Measurements from ENCODE around the gene ST7L.

DNA sequence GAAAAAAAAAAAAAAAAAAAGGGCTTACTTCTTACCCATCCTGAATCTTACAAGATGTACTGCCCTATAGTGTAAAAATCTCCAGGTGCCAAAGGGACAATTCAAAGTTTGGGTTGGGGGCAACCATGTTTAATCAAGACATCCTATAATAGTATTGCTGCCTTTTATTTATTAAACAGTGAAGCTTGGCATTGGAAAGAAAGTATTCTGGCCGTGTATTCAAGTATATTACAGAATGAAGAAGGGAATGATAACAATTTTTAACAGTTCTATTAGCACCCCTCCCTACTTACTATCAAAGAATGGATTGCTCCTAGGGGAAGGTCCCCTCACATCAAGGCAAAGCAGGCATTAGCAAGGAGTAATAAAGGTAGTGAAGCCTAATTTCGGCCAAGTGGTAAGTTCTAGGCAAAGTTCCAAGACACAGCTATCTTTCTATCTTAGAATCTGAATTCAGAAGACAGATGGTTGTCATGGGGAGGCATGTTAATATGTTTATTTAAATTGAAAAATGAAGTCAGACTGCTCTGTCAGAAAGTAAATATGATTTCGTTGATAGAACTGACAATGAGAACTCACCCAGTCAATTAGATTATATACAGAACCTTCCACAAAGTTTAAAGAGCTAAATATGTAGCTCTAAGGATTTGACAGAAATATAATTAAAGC, 24.6 kb downstream of the ST7L start:
- TF ChIP-seq POLR2A (IDR thresholded peaks at IDR 0.05): no peak
- TF ChIP-seq, protein P1, sequence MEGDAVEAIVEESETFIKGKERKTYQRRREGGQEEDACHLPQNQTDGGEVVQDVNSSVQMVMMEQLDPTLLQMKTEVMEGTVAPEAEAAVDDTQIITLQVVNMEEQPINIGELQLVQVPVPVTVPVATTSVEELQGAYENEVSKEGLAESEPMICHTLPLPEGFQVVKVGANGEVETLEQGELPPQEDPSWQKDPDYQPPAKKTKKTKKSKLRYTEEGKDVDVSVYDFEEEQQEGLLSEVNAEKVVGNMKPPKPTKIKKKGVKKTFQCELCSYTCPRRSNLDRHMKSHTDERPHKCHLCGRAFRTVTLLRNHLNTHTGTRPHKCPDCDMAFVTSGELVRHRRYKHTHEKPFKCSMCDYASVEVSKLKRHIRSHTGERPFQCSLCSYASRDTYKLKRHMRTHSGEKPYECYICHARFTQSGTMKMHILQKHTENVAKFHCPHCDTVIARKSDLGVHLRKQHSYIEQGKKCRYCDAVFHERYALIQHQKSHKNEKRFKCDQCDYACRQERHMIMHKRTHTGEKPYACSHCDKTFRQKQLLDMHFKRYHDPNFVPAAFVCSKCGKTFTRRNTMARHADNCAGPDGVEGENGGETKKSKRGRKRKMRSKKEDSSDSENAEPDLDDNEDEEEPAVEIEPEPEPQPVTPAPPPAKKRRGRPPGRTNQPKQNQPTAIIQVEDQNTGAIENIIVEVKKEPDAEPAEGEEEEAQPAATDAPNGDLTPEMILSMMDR (IDR thresholded peaks at IDR 0.05): no peak

Measured in testis (tissue), 2 donors.